GM18508 (cell line): ENCODE results near the gene SNRNP25.

Experiments used
- ATAC-seq: cut with Tn5 transposase; IDR thresholded peaks from one replicate; pipeline ENCODE4 v1.9.1; 2021; ENCODE audit warnings: moderate number of reproducible peaks; ENCODE audit not compliant: insufficient read depth, unreplicated experiment

The SNRNP25 gene

GRCh38 chr16:92431-93339 is 39.1 kb downstream of the SNRNP25 start:
- ATAC-seq, result no peak

GRCh38 chr16:94918-95265 is 41.3 kb downstream of the SNRNP25 start:
- no peak for ATAC-seq

- ATAC-seq, result peak; percentile 40
These were observed 43.3 kb downstream of the SNRNP25 start for GRCh38 chr16:96935-97381.

- no peak for ATAC-seq
These were observed 44.2 kb downstream of the SNRNP25 start for GRCh38 chr16:97822-98221.

GRCh38 chr16:100989-101388 is 47.4 kb downstream of the SNRNP25 start:
- no peak for ATAC-seq

- ATAC-seq, result no peak
These were observed 48.0 kb downstream of the SNRNP25 start for GRCh38 chr16:101586-101985.

GRCh38 chr16:102060-102855 is 48.6 kb downstream of the SNRNP25 start:
- ATAC-seq, result no peak

GRCh38 chr16:104355-104754 is 50.7 kb downstream of the SNRNP25 start:
- ATAC-seq, result no peak

- ATAC-seq, result no peak
These were observed 51.3 kb downstream of the SNRNP25 start for GRCh38 chr16:104928-105327.

GRCh38 chr16:105521-105920 is 51.9 kb downstream of the SNRNP25 start:
- no peak for ATAC-seq

- ATAC-seq, result no peak
These were observed 53.1 kb downstream of the SNRNP25 start for GRCh38 chr16:106623-107324.
